22Rv1 (cell line): ENCODE measurements around the gene TTC28.

ENCODE experiments used
- ZFX ChIP-seq: fragments of 450-650 bp; IDR thresholded peaks from 2 replicates; pipeline ENCODE4 v1.6.1; 2017; ENCODE audit warnings: antibody characterized with exemption, borderline replicate concordance
- TF ChIP-seq, protein P1 (sequence below): fragments of 450-650 bp; IDR thresholded peaks from 2 replicates; pipeline ENCODE4 v1.5.1; 2017; ENCODE audit warnings: mild to moderate bottlenecking

DNA sequence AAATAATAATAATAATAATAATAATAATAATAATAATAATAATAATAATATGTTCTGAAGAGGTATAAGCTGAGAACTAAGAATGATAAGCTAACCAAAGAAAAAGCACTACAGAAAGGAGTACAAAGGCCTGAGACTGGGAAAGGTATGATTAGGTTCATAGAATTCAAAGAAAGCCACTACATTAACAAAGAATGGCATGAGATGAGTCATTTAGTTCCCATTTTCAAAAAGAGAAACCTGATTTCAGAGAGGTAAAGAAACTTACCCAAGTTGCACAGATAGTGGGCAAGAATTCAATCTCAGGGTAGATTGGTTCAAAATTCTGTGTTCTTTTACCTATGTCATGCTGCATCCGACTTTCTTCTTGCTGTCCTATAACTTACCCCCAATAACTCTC, 350.9 kb downstream of the TTC28 start:
- TF ChIP-seq, protein P1, sequence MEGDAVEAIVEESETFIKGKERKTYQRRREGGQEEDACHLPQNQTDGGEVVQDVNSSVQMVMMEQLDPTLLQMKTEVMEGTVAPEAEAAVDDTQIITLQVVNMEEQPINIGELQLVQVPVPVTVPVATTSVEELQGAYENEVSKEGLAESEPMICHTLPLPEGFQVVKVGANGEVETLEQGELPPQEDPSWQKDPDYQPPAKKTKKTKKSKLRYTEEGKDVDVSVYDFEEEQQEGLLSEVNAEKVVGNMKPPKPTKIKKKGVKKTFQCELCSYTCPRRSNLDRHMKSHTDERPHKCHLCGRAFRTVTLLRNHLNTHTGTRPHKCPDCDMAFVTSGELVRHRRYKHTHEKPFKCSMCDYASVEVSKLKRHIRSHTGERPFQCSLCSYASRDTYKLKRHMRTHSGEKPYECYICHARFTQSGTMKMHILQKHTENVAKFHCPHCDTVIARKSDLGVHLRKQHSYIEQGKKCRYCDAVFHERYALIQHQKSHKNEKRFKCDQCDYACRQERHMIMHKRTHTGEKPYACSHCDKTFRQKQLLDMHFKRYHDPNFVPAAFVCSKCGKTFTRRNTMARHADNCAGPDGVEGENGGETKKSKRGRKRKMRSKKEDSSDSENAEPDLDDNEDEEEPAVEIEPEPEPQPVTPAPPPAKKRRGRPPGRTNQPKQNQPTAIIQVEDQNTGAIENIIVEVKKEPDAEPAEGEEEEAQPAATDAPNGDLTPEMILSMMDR, result no peak
- no peak for TF ChIP-seq ZFX
